ENCODE data around the gene CCT8L2. TPM values are rescaled to one million over a fixed set of nuclear protein-coding genes. Genes with fewer than 3 reads are reported as not detected.
"Not testable (repeated sequence)": the region's sequence is repeated elsewhere in the genome, so short reads cannot be mapped to it uniquely, and the experiment has no call there.

The CCT8L2 gene
- total RNA-seq, 1 experiment from 2014 or later, result not detected

DNA sequence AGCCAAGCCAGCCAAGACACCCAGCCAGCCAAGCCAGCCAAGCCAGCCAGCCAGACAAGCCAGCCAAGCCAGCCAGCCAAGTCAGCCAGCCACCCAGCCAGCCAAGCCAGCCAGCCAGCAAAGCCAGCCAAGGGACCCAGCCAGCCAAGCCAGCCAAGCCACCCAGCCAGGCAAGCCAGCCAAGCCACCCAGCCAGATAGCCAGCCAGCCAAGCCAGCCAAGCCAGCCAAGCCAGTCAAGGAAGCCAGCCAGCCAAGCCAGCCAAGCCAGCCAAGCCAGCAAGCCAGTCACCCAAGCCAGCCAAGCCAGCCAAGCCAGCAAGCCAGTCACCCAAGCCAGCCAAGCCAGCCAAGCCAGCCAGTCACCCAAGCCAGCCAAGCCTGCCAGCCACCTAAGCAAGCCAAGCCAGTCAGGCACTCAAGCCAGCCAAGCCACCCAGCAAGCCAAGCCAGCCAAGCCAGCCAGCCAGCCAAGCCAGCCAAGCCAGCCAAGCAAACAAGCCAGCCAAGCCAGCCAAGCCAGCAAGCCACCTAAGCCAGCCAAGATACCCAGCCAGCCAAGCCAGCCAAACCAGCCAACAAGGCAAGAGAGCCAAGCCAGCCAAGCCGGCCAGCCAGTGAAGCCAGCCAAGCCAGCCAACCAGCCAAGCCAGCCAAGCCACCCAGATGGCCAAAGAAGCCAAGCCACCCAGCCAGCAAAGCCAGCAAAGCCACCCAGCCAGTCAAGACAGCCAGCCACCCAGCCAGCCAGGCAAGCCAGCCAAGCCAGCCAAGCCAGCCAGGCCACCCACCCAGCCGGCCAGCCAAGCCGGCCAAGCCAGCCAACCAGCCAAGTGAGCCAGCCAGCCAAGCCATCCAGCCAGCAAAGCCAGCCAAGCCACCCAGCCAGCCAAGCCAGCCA, 33.3 kb downstream of the CCT8L2 start:
- DNase-seq (ENCODE audit: low read depth), result no peak

DNA sequence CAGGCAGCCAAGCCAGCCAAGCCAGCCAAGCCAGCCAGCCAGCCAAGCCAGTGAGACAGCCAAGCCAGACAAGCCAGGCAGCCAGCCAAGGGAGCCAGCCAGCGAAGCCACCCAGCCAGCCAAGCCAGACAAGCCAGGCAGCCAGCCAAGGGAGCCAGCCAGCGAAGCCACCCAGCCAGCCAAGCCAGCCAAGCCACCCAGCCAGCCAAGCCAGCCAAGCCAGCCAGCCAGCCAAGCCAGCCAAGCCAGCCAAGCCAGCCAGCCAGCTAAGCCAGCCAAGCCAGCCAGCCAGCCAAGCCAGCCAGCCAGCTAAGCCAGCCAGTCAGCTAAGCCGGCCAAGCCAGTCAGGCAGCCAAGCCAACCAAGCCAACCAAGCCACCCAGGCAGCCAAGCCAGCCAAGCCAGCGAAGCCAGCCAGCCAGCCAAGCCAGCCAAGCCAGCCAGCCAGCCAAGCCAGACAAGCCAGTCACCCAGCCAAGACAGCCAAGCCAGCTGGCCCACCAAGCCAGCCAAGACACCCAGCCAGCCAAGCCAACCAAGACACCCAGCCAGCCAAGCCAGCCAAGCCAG, 34.1 kb downstream of the CCT8L2 start:
- DNase-seq (ENCODE audit: low read depth), result not testable (repeated sequence)

DNA sequence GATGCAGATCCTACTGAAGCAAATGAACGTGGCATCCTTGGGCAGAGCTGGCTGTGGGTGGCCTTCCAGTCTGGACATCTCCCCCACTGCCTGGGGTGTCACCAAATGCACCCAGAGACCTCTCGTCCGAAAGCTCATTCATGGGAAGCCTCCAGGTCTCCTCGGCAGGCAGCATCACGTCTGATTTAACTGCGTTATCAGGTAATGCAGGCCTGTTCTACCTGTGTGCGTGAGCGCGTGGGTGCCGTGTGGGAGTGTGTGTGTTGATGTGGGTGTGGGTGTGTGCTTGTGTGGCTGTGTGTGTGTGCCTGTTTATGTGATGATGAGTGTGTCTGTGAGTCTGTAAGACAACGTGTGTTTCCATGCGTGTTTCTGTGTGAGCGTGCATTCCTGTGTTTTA, 35.1 kb downstream of the CCT8L2 start:
- DNase-seq (ENCODE audit: low read depth), result not testable (repeated sequence)

DNA sequence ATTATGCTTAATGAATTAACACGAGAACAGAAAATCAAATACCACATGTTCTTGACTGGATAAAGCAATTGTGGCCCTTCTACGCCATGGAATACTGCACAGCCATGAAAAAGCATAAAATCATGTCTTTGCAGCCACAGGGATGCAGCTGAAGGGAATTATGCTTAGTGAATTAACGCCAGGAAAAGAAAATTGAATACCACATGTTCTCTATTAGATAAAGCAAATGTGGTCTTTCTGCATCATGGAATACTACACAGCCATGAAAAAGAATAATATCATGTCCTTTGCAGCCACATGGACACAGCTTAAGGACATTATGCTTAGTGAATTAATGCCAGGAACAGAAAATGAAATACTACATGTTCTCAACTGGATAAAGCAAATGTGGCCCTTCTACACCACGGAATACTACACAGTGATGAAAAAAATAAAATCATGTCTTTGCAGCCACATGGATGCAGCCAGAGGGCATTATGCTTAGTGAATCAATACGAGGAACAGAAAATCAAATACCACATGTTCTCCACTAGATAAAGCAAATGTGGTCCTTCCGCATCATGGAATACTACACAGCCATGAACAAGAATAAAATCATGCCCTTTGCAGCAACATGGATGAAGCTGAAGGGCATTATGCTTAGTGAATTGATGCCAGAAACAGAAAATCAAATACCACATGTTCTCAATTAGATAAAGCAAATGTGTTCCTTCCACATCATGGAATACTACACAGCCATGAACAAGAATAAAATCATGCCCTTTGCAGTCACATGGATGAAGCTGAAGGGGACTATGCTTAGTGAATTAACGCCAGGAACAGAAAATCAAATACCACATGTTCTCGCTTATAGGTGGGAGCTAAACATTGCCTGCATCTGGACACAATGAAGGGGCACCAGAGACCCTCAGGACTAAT, 37.3 kb downstream of the CCT8L2 start:
- DNase-seq (ENCODE audit: low read depth), result not testable (repeated sequence)

DNA sequence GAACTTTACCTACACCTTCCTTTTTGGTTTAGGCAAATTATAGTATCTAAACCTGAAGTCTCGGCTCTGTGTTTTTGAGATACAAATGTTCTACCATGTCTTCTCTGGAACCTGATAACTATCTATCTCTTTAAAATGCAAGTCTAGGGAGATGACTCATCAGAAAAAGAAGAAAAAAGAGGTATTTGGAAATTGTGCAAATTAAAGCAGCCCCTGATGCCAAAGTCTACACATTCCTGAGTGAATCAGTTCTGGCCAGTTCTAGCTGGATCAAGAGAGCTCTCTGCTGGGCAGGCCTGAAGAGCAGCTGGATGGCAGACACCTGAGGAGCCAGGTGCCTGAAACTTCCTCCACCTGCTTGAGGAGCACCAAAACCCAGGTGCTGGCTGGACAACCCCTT, 49.3 kb downstream of the CCT8L2 start:
- not testable (repeated sequence) for DNase-seq (ENCODE audit: low read depth)

Other genes with a start within 250 kb of the CCT8L2 start
- gene XKR3, start 232.6 kb upstream of the CCT8L2 start, total RNA-seq (2014; rRNA removed; shearing (Covaris generic)), result not detected in 2 replicates

All from RPMI7951 (cell line).